Measurements from ENCODE around the gene DOK3. TPM values are rescaled to one million over a fixed set of nuclear protein-coding genes. Genes with fewer than 3 reads are reported as not detected.

DOK3 gene
- polyA plus RNA-seq, 1 donor (not counting 4 experiments of a cell fraction or from before 2014, with no cell fraction given) = 1.7 TPM

DNA sequence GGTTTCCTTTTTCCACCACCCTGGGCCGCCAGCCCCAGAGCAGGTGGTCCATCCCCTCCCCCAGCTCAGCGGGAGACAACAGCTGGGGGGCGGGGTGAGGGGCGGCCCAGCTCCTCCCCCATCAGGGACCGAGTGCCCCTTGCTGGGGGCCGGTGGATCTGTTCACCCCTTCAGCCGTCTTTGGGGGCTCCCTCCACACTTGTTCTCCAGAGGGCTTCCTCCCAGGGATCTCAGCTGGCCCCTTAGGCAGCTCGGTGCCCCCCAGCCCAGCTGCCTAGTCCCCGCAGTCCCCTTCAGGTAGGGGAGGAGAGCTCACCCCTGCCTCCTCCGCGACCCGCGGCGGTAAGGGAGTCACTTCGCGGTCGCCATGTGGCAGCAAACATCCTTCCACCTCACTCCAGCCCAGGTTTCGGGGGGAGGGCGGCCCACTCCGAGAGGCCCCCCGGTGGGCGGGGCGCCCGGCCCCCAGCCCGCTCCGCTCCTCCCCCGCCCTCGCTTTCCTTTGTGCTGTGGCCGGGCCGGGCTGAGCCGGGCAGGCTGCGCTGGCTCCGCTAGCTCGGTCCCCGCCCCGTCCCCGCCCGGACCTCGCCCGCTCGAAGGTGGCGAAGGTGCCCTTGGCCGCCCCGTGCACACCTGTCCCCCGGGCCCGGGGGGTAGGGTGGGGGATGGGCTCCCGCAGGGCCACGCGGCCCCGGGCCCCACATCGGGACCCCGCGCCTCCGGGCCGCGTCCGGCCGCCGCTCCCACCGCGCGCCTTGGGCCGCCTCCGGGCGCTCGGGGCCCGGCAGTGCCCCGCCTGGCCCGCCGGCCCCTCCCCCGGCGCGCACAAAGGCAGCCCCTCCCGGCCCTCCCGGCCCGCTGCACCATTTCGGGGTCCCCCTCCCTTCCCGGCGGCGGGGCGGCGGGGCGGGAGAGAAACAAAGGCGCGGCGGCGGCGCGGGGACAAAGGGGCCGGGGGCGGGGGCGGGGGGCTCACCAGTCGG, 36.9 kb downstream of the DOK3 start:
- H2AFZ ChIP-seq (ENCODE audit: control insufficient read depth, low read length) = no peak overlapping the region
- H3K79me2 ChIP-seq (ENCODE audit: control insufficient read depth, insufficient read depth, low read length) = peaks cover 23% of the 10 kb centered on the region

DNA sequence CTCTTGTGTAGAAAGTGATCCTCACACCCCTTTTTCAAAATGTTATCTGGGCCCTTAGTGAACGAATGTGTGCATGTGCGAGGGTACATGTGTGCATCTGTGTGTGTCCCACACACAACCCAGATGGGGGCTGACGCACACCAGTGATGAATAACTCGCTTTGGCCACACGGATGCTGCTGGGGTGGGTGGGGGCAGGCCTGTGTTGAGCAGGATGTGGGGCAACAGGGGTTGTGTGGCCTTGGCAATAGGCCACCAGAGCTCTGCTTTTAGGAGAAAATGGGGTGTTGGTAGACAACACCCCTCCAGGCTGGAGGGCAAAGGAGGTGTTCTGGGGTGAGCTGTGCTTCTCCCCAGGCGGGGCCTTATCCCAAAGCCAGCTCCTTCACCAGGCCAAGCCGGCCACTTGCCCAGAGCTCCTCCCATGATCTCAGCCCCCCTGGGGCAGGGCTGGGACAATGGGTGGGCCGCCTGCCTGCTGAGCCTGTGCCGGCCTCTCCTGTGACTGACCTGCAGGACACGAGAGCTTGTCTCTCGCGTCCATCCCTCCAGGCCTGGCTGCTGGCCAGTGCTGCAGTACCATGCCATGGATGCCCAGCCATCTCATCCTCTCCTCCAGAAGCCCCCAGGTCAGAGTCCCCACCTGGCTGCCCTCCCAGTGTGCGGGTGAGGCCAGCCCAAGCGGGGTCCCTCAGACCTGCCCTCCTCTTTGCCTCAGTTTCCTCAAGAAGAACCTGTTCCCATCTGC, 37.8 kb downstream of the DOK3 start:
- Histone ChIP-seq H4K20me1 (ENCODE audit: control insufficient read depth, extremely low read depth, insufficient read depth, low read length) (peaks cover 16% of the 10 kb centered on the region), H3K27ac (ENCODE audit: control insufficient read depth, insufficient read depth, low read length) (no peak overlapping the region), H3K36me3 (ENCODE audit: control insufficient read depth in 2 of 2, extremely low read depth in 1 of 2, insufficient read depth in 2 of 2, low read length in 2 of 2) (peaks cover 6 to 7% of the 10 kb centered on the region in 2 experiments), H3K9me1 (ENCODE audit: control insufficient read depth, extremely low read depth, insufficient read depth, low read length) (peaks cover 10% of the 10 kb centered on the region), H3K4me2 (ENCODE audit: control insufficient read depth, extremely low read depth, insufficient read depth, low read depth, low read length) (peak overlapping the region; percentile 79), H3K4me3 (ENCODE audit: control insufficient read depth in 2 of 3, extremely low read depth in 1 of 3, insufficient read depth in 2 of 3, low read depth in 1 of 3, low read length in 3 of 3) (peak overlapping the region; percentile 60 to 79 (median 77)), H3K9me3 (ENCODE audit: control insufficient read depth, low read depth, low read length) (no peaks in the 10 kb centered on the region), H3K4me1 (ENCODE audit: control insufficient read depth, extremely low read depth, insufficient read depth, low read length) (peaks cover 35% of the 10 kb centered on the region), H3K9ac (ENCODE audit: control insufficient read depth, extremely low read depth, insufficient read depth, low read length) (peak overlapping the region; percentile 68), H3K79me2 (ENCODE audit: control insufficient read depth, insufficient read depth, low read length) (peaks cover 23% of the 10 kb centered on the region), H2AFZ (ENCODE audit: control insufficient read depth, low read length) (no peak overlapping the region), H3K27me3 (ENCODE audit: control insufficient read depth, extremely low read depth, insufficient read depth, low read length) (no peaks in the 10 kb centered on the region)
- dilution Hi-C loops (cut with MboI; ENCODE audit: extremely low pct_ligation_motif_present, low sequenced_read_pairs) = no loop called here
- TF ChIP-seq EZH2 (IDR thresholded peaks at IDR 0.05; ENCODE audit: low read length) (no peak), CTCF (optimal IDR thresholded peaks at IDR 0.05 in 1 of 3, IDR thresholded peaks at IDR 0.05 in 1 of 3, conservative IDR thresholded peaks at IDR 0.05 in 1 of 3; ENCODE audit: extremely low read depth in 1 of 3, insufficient read depth in 2 of 3, low read length in 3 of 3) (no peak)
- DNase-seq (ENCODE audit: low read depth, low spot score) (no peak), FAIRE-seq (no peak)

More for the DNA sequence above, 36.9 kb downstream of the DOK3 start:
- Histone ChIP-seq H3K27ac (ENCODE audit: control insufficient read depth, insufficient read depth, low read length) (no peak overlapping the region), H3K36me3 (ENCODE audit: control insufficient read depth in 2 of 2, extremely low read depth in 1 of 2, insufficient read depth in 2 of 2, low read length in 2 of 2) (peaks cover 0 to 2% of the 10 kb centered on the region in 2 experiments), H3K4me1 (ENCODE audit: control insufficient read depth, extremely low read depth, insufficient read depth, low read length) (peaks cover 35% of the 10 kb centered on the region), H3K4me3 (ENCODE audit: control insufficient read depth in 2 of 3, extremely low read depth in 1 of 3, insufficient read depth in 2 of 3, low read depth in 1 of 3, low read length in 3 of 3) (peak overlapping the region; percentile 60 to 79 (median 77)), H4K20me1 (ENCODE audit: control insufficient read depth, extremely low read depth, insufficient read depth, low read length) (peaks cover 16% of the 10 kb centered on the region), H3K9me3 (ENCODE audit: control insufficient read depth, low read depth, low read length) (no peaks in the 10 kb centered on the region), H3K9ac (ENCODE audit: control insufficient read depth, extremely low read depth, insufficient read depth, low read length) (peak overlapping the region; percentile 68), H3K9me1 (ENCODE audit: control insufficient read depth, extremely low read depth, insufficient read depth, low read length) (peaks cover 10% of the 10 kb centered on the region), H3K4me2 (ENCODE audit: control insufficient read depth, extremely low read depth, insufficient read depth, low read depth, low read length) (peak overlapping the region; percentile 79), H3K27me3 (ENCODE audit: control insufficient read depth, extremely low read depth, insufficient read depth, low read length) (no peaks in the 10 kb centered on the region)
- TF ChIP-seq EZH2 (IDR thresholded peaks at IDR 0.05; ENCODE audit: low read length) (no peak), CTCF (optimal IDR thresholded peaks at IDR 0.05 in 1 of 3, IDR thresholded peaks at IDR 0.05 in 1 of 3, conservative IDR thresholded peaks at IDR 0.05 in 1 of 3; ENCODE audit: extremely low read depth in 1 of 3, insufficient read depth in 2 of 3, low read length in 3 of 3) (no peak)
- dilution Hi-C loops (cut with MboI; ENCODE audit: extremely low pct_ligation_motif_present, low sequenced_read_pairs) = no loop called here
- no peak for FAIRE-seq
- no peak for DNase-seq (ENCODE audit: low read depth, low spot score)
